NCI-H187 treated with DMSO at 0.1 percent for 48 hours (cell line): ENCODE measurements around the gene SAXO2.
"Not testable (repeated sequence)": the region's sequence is repeated elsewhere in the genome, so short reads cannot be mapped to it uniquely, and the experiment has no call there.

ENCODE experiments used
- DNase-seq: peaks from one replicate; lab custom pipeline; 2025; lab: John Stamatoyannopoulos, UW

The SAXO2 gene

GRCh38 chr15:82333603-82334553 is 71.3 kb downstream of the SAXO2 start:
- not testable (repeated sequence) for DNase-seq
